Aorta (tissue), 5 donors: ENCODE data around the gene BDH1. TPM values are rescaled to one million over a fixed set of nuclear protein-coding genes. Genes with fewer than 3 reads are reported as not detected.

Source experiments
- ATAC-seq: fragments of 200-7000 bp; cut with Tn5 transposase; one replicate; pipeline ENCODE4 v1.9.1; 2022; ENCODE audit warnings: moderate library complexity; ENCODE audit not compliant: low FRiP score
- DNase-seq, 2 donors: peaks; one replicate each; pipeline ENCODE4 v3.0.0-alpha.2; 2020
- H3K27ac ChIP-seq, 2 donors: one replicate each; pipeline ENCODE4 v1.5.1; 2013; ENCODE audit warnings: low read length in 2 of 2, mild to moderate bottlenecking in 2 of 2, moderate library complexity in 2 of 2, control low read depth in 1 of 2, inconsistent platforms in 1 of 2, low read depth in 1 of 2
- H3K27me3 ChIP-seq, 2 donors: one replicate each; pipeline ENCODE4 v1.6.1; 2013; ENCODE audit warnings: control low read depth in 1 of 2, low read length in 1 of 2, mild to moderate bottlenecking in 1 of 2, moderate library complexity in 1 of 2; ENCODE audit not compliant: insufficient read depth in 2 of 2, control insufficient read depth in 1 of 2
- H3K36me3 ChIP-seq, 2 donors: one replicate each; pipeline ENCODE4 v1.6.1; 2013; ENCODE audit warnings: control low read depth in 1 of 2, low read length in 1 of 2, mild to moderate bottlenecking in 1 of 2; ENCODE audit not compliant: insufficient read depth in 2 of 2, control insufficient read depth in 1 of 2
- H3K4me1 ChIP-seq, 2 donors: one replicate each; pipeline ENCODE4 v1.6.1; 2013; ENCODE audit warnings: low read length in 2 of 2, control low read depth in 1 of 2, mild to moderate bottlenecking in 1 of 2, moderate library complexity in 1 of 2; ENCODE audit not compliant: insufficient read depth in 2 of 2, control insufficient read depth in 1 of 2
- H3K4me3 ChIP-seq, 2 donors: one replicate each; pipeline ENCODE4 v1.5.1; 2013; ENCODE audit warnings: low read length in 2 of 2, control low read depth in 1 of 2, mild to moderate bottlenecking in 1 of 2
- H3K9me3 ChIP-seq: one replicate; pipeline ENCODE4 v1.6.1; 2013; ENCODE audit warnings: mild to moderate bottlenecking, low read length; ENCODE audit not compliant: control insufficient read depth
- WGBS, 2 donors: extraction: QIAGEN DNeasy Blood & Tissue Kit; methylation state at CpG; one replicate each; pipeline ENCODE4 v1.1.7; 2013; 5-methylcytosine and 5-hydroxymethylcytosine counted together
- intact Hi-C, 2 donors: fragments of 100-400 bp; cut with DNase I; formaldehyde crosslinking; loops; one replicate each; pipeline versions ENCODE4 v1.14.2 to v1.15.0; 2022
- polyA plus RNA-seq, 2 donors: library from polyadenylated mRNA; stranded (reverse); fragments of 200-250 nt; gene quantifications; one replicate each; pipeline ENCODE4 v1.2.3, GENCODE V29; 2013
- total RNA-seq, 2 donors: library from RNA; stranded (reverse); fragmentation: NEBNext Ultra II Directional; extraction: Animal tissue kit (Norgen Biotek cat#: 25700); gene quantifications; one replicate each; pipeline ENCODE4 v1.2.1, GENCODE V29; 2021
- donor health status: healthy with polysubstance abuse.
- donor health status: Bipolar disorder and iron deficiency.
- donor health status: DM: no; HTN: no; CAD: no.
- donor health status: DM: no; HTN: no; CAD: no.
- donor health status: DM: yes; HTN: yes; CAD: no.

BDH1 gene
- total and polyA plus RNA-seq, 4 donors = 3.5 to 17.8 (median 6.6) TPM

DNA sequence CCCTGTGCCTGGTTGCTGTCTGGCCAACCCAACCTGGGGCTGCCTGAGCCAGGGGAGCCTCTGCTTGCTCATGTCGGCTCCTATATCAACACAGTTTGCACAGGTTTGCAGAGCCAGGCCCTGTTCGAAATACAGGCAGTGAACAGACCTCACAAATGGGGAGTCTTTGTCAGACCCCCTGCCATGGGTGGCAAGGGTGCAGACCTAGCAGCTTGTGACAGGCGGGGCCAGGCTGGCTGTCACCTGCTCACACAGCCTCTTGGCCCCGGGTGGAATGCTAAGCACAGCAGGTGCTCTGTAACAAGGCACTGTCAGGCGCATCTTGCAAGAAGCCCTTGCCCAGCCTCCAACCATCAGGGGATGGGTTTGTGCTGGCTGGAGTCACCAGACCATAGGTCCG lies 47.3 kb downstream of the BDH1 start:
- Histone ChIP-seq H3K4me3 (no peak overlapping the region), H3K27me3 (no peaks in the 10 kb centered on the region), H3K4me1 (no peaks in the 10 kb centered on the region), H3K36me3 (no peaks in the 10 kb centered on the region), H3K27ac (no peak overlapping the region), H3K9me3 (no peaks in the 10 kb centered on the region)
- intact Hi-C loops = loop anchor here in 1 of 2 donors (2.0 kb wide), 1 partner anchor 252 kb away; no protein-coding TSS in a partner anchor
- 81 to 85% methylated on average over 6 of the region's 6 CpGs for WGBS, 2 donors
- ATAC-seq (no peak), DNase-seq (peak in 1 of 2 donors; percentile 34)

GRCh38 chr3:197508051-197508451 lies 47.7 kb downstream of the BDH1 start:
- no peaks in the 10 kb centered on the region for H3K4me1 ChIP-seq
- H3K27me3 ChIP-seq = no peaks in the 10 kb centered on the region
- no peaks in the 10 kb centered on the region for H3K36me3 ChIP-seq
- WGBS, 2 donors = 91 to 94% methylated on average over 8 of the region's 8 CpGs
- no peak overlapping the region for H3K27ac ChIP-seq
- intact Hi-C loops = loop anchor here in 1 of 2 donors (2.0 kb wide), 1 partner anchor 251 kb away; no protein-coding TSS in a partner anchor
- no peak overlapping the region for H3K4me3 ChIP-seq
- H3K9me3 ChIP-seq = no peaks in the 10 kb centered on the region
- ATAC-seq (no peak), DNase-seq (no peak)

DNA sequence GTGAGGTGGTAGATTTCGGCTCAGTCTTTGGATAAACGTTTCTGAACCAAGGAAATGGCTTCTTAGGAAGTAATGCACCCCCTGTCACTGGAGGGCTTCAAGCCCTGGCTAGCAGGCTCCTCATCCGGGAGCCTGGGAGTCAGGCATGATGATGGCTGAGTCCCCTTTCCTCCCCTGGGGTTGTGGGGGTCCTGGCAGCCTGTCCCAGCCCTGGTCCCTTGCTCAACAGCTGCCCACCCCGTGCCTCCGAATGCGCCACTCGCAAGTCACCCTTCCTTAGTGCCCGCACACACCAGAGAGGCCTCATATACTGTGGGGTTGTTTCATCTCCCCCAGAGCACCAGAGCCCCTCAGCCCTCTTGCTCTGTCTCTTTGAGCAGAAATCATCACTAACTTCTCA lies 48.2 kb downstream of the BDH1 start:
- 79 to 82% methylated on average over 8 of the region's 8 CpGs for whole genome bisulfite sequencing, 2 donors
- H3K27ac ChIP-seq = no peak overlapping the region
- no peak overlapping the region for H3K4me3 ChIP-seq
- intact Hi-C loops = no loop called here
- no peaks in the 10 kb centered on the region for H3K9me3 ChIP-seq
- ATAC-seq (no peak), DNase-seq (peak in 1 of 2 donors; percentile 24)
- H3K4me1 ChIP-seq = no peaks in the 10 kb centered on the region
- H3K36me3 ChIP-seq = no peaks in the 10 kb centered on the region
- no peaks in the 10 kb centered on the region for H3K27me3 ChIP-seq

DNA sequence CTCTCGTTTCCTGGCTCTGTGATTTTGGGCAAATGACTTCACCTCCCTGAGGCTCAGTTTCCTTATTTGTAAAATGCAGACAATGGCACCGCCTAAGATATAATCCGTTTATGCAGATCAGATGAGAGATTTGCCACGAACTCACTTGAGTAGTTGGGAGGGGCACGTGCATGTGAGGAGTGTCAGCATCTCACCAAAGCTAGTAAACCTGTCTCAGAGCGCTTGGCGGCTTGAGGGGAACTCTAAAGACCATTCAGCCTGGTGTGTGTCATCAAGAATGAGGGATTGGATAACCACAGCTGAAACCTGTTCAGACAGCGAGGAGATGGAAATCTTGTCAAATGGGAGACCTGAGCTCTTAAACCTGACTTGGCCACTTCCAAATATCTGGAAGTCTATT lies 48.7 kb downstream of the BDH1 start:
- 88 to 91% methylated on average over 8 of the region's 8 CpGs for WGBS, 2 donors
- no peaks in the 10 kb centered on the region for H3K27me3 ChIP-seq
- no peaks in the 10 kb centered on the region for H3K36me3 ChIP-seq
- no peak for DNase-seq
- no peak overlapping the region for H3K4me3 ChIP-seq
- intact Hi-C loops = no loop called here
- no peak overlapping the region for H3K27ac ChIP-seq
- ATAC-seq = no peak
- H3K9me3 ChIP-seq = no peaks in the 10 kb centered on the region
- H3K4me1 ChIP-seq = no peaks in the 10 kb centered on the region

GRCh38 chr3:197505796-197506548 lies 49.8 kb downstream of the BDH1 start:
- DNase-seq = peak in 1 of 2 donors; percentile 43
- no peaks in the 10 kb centered on the region for H3K4me1 ChIP-seq
- no peak overlapping the region for H3K4me3 ChIP-seq
- H3K36me3 ChIP-seq = no peaks in the 10 kb centered on the region
- H3K27ac ChIP-seq = no peak overlapping the region
- intact Hi-C loops = no loop called here
- WGBS, 2 donors = 90 to 92% methylated on average over 24 of the region's 24 CpGs
- no peaks in the 10 kb centered on the region for H3K9me3 ChIP-seq
- no peaks in the 10 kb centered on the region for H3K27me3 ChIP-seq
- ATAC-seq = no peak

DNA sequence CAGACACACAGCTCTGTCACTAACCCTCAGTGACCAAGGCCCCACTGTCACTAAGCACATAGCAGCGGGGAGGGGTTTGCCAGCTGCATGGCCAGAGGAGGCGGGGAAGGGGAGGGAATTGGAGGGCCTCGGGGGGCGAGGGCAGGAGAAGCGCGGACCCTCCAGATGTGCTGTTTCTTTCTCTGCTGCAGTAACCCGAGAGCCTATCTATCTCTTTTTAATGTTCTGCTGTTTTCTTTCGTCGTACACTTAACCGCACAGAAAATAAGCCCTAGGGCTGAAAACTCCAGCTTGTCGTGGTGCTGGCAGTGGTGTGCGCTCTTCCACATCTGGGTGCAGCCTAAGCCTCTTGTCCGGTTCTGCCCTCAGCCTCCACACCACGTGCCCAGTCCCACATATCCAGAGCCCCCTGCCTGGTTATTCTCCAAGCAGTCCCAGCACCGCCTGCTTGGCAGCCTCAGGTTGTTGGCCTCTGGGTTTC lies 51.1 kb downstream of the BDH1 start:
- Histone ChIP-seq H3K27ac (no peak overlapping the region), H3K9me3 (no peaks in the 10 kb centered on the region), H3K4me3 (no peak overlapping the region), H3K27me3 (no peaks in the 10 kb centered on the region), H3K36me3 (no peaks in the 10 kb centered on the region), H3K4me1 (no peaks in the 10 kb centered on the region)
- no peak for DNase-seq
- intact Hi-C loops = no loop called here
- no peak for ATAC-seq
- WGBS, 2 donors = 74 to 79% methylated on average over 15 of the region's 15 CpGs

DNA sequence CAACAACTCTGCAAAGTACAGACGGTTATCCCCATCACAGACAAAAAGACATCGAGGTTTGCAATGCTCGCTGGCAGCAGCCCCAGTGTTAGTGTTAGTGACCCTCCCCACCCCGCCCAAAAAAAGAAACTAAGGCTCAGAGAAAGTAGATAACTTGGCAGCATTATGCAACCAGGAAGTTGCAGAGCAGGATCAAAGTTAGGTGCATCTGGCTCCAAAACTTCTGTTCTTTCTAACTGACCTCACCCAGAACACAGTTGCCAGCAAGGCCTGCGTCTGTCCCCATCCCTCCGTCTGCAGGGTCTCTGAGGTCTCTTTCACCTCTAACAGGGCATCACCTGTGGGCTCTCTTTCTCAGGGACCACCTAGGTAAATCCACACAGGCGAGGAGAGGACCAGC lies 51.5 kb downstream of the BDH1 start:
- Histone ChIP-seq H3K27ac (no peak overlapping the region), H3K4me1 (no peaks in the 10 kb centered on the region), H3K4me3 (no peak overlapping the region), H3K36me3 (no peaks in the 10 kb centered on the region), H3K9me3 (no peaks in the 10 kb centered on the region), H3K27me3 (no peaks in the 10 kb centered on the region)
- intact Hi-C loops = no loop called here
- DNase-seq = no peak
- WGBS, 2 donors = 75 to 78% methylated on average over 7 of the region's 7 CpGs
- ATAC-seq = no peak

- DNase-seq = no peak
- intact Hi-C loops = no loop called here
- Histone ChIP-seq H3K36me3 (no peaks in the 10 kb centered on the region), H3K27me3 (no peaks in the 10 kb centered on the region), H3K4me3 (no peak overlapping the region), H3K4me1 (no peaks in the 10 kb centered on the region), H3K9me3 (no peaks in the 10 kb centered on the region), H3K27ac (no peak overlapping the region)
- 89 to 92% methylated on average over 1 of the region's 1 CpG for WGBS, 2 donors
- no peak for ATAC-seq
Measured at GRCh38 chr3:197503652-197504051, 52.1 kb downstream of the BDH1 start.
